HG02840 (cell line): ENCODE data around the gene LAMA3.

Experiments used
- ATAC-seq: cut with Tn5 transposase; IDR thresholded peaks from one replicate; pipeline ENCODE4 v1.9.1; 2021; ENCODE audit warnings: mild to moderate bottlenecking, moderate library complexity, moderate number of reproducible peaks; ENCODE audit not compliant: unreplicated experiment, low FRiP score

The LAMA3 gene

DNA sequence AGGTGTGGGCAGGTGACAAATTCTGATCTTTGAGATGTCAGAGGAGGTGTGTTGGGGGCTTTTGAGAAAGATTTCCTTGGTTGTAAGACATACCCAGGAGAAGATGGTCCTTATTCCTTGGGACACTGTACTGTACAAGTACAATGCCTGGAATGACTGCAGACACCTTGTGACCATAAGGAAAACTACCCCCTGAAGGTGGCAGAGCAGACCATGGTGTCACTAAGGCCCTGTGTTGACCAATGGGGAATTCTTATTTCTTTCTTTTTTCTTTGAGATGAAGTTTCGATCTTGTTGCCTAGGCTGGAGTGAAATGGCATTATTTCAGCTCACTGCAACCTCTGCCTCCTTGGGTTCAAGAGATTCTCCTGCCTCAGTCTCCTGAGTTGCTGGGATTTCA lies 22.1 kb upstream of the LAMA3 start:
- no peak for ATAC-seq

DNA sequence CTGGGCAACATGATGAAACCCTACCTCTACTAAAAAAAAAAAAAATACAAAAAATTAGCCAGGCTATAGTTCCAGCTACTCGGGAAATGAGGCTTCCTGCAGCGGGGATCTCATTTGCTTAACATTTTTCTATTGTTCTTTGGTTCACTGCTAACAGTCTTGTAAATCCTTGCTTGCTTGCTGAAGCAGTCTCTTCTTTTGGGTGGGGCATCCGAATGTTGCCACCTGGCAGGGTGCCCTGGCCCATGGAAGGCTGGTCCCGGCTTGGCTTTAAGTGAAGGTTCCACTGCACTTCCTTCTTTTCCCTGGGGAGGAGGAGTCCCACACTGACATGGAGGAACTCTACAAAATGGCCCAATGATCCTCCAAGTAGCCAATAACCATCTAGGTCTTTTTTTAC lies 20.5 kb upstream of the LAMA3 start:
- ATAC-seq, result no peak

DNA sequence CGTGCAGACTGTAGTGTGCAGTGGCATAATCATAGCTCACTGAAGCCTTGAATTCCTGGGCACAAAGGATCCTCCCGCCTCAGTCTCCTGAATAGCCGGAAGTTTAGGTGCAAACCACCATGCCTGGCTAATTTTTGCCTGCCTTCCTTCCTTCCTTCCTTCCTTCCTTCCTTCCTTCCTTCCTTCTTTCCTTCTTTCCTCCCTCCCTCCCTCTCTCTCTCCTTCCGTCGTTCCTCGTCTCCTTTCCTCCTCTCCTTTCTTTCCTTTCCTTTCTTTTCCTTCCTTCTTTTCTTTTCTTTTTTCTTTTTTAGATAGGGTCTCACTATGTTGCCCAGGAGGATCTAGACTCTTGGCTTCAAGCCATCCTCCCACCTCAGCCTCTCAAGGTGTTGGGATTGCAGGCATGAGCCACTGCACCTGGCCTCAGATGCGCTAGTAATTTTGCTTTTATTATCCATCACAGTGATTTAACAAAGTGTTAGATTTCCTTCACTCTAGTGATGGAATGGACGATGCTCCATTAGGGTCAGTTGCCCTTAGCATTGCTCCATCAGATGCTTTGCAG lies 20.0 kb upstream of the LAMA3 start:
- ATAC-seq, result no peak

DNA sequence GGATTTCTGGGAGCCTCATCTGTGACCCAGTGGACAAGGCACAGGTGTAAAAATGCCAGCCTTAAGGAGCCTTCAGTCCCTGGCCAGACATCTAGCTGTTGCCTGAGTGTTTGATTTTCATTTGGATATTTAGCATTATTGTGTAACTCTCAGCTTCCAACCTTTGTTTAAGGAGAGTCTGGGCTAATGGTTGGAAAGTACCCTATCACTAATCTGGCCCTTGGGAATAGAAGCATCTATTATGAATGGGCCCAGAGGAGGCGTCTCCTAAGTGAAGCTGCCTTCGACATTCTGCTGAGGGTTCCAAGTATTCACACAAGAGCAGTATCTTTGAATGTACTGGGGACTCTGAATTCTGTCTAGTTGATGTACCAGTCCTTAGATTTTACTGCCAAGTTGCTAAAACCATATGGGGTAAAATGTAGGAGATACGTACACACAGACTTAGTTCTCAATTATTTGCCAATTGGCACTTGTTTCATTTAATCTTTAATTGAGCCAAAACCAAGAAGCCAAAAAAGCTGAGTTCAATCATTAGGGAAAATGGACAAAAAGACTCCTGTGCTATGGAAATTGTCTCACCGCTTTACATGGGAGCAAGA lies 19.3 kb upstream of the LAMA3 start:
- ATAC-seq, result no peak

DNA sequence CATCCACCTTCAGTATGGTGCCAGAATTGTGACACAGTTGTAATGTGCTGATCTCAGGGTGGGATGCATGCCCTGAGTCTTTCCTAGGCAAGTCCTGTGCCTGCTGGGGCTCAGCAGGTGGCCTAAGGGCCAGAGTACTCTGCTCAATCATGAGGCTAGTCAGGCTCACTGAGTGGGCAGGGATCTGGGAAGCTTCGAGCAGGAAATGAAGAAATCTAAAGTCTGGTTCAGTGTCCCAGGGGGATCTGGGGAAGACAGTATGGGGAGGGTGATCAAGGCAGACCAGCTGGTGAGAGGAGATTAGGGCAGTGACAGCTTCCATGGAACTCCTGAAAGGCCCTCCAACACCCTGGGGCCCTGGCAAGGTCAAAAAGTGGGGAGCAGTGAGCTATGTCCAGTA lies 17.7 kb upstream of the LAMA3 start:
- no peak for ATAC-seq

DNA sequence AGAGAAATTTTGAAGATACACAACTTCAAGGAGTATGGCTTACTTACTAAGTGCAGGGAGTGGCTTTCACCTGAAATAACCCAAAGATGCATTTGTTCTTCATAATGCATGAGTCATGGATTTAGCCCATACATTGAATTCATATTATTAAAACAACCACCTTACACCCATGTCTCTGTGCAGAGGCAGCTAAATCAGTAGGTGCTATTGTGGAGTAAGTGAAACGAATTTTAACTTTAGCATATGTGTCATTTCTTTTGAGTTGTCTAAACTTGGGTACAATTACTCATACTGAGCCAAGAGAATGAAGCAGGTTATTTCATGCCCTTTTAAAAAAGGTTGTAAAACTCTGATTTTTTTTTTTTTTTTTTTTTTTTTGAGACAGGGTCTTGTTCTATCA lies 15.5 kb upstream of the LAMA3 start:
- no peak for ATAC-seq

DNA sequence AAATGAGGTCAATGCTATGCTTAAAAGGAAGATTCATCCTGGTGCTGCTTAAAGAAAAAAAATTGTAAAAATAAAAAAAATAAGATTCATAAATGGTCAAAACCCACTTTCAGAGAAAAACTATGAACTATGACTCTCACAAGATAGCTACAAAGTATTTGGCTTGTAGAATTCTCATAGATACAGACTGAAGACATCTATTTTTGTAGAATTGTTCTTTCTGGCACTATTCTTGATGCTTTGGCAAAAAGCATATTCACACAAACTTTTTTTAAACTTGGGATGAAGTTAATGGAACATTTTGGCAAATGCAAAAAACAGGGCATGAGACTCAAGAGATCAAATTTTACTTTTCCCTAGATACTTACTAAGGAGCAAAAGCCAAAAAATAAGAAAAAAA lies 14.0 kb upstream of the LAMA3 start:
- no peak for ATAC-seq

DNA sequence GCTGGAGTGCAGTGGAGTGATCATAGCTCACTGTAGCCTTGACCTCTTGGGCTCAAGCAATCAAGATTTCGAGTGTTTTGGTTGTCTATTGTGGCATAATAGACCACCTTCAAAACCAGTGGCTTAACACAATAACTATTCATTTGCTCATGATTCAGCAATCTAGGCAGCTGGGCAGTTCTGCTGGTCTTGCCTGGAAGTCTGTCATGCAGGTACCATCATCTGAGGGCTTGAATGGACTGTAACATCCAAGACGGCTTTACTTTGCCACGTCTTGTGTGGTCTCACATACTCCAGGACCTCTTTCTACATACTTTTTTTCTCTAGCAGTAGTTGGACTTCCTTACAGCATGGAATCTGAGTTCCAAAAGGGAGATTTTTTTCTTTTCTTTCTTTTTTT lies 13.4 kb upstream of the LAMA3 start:
- no peak for ATAC-seq

DNA sequence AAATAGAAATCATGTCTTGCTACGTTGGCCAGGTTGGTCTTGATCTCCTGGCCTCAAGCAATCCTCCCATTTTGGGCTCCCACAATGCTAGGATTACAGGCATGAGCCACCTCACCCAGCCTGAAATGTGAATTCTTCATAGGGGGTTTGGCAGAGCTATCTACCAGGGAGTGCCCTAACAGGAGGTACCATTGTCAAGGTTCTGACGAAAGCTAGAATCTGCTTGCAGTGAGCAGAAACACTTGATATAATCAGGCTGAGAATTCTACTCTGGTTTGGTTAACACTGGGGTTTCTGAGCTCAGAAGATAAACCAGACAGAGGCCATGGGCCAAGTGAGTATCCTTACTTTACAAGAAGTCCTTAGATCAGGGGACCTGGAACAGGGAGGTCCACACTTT lies 7.2 kb upstream of the LAMA3 start:
- no peak for ATAC-seq

DNA sequence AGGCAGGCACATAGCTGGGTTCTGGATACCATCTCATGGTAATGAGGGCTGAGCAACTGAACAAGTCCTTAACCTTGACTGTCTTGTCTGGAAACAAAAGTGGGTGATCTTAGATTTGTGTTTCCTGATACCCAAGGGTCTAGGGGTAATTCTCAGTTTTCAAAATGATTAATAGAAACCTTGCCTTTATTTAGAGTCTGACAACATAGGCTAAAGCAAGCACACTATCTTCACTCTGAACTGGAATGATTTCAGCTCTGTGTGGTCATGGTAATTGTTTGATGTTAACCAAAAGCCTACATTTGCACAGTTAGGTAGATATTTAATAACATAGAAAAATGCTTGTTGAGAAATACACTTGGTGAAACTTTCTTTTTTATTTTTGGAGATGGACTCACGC lies 6.8 kb upstream of the LAMA3 start:
- ATAC-seq, result no peak

DNA sequence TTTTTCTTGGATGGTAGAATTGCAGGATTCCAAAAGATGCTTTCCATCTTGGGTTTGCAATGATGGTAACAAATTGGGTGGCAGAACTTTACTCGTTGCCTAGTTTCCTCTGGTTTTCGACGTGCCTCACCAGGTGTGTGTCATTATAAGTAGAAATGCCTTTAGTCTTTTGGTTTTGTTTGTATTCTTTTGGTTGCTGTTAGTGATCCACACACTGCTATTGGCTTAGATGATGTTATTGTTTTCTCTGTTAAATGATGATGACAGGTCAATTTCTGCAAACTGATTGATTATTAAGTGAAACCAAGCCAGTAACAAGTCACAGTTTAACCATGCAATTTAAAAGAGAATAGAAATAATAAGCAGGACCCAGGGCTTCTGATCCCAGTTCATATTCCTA lies 6.1 kb upstream of the LAMA3 start:
- no peak for ATAC-seq

DNA sequence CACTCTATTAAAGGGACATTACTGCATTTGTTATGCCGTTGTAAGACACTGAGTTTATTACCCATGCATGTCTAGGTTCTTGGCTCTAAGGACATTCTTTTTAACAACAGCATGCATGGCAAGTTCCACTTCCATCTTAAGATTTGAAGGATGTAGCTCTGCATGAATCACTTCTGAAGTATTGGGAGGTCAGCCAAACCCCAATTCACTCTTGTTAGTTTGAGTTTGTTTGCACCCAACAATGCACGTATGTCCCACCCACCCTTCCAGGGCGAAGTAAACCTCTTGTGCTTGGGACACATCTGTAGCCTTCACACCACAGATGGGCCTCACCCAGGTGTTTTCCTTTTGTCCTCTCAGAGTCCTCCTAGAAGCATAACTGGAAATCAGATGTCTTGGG lies 5.6 kb upstream of the LAMA3 start:
- no peak for ATAC-seq

DNA sequence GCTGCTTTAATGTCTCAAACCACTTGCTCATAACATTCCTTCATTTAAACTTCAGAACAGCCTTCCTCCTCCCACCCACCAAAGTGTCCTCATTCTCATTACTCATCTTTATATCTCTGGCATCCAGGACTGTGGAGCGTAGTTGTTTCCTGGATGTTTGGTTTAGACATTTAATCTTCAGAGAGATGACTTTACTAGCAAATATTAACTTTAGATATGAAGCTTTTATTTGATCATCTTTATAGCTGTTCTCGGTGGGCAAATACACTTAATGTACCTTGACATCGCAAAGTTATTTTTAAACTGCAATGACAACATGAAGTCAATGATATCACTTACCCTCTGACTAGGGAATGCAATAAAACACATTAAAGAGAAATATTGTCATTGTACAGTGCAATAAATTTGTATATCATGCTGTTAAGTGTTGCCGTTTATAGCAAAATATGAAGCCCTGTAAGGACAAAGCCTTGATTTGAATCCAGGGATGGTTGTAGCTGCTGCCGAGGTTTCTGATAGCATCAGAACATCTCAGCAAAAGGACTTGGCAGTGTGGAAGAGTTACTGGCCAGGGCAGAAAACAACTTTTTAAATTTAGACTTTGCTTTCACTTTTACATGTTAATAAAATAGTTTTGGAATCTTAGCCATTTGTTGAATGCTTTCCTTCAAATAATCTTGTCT lies 4.6 kb upstream of the LAMA3 start:
- no peak for ATAC-seq

DNA sequence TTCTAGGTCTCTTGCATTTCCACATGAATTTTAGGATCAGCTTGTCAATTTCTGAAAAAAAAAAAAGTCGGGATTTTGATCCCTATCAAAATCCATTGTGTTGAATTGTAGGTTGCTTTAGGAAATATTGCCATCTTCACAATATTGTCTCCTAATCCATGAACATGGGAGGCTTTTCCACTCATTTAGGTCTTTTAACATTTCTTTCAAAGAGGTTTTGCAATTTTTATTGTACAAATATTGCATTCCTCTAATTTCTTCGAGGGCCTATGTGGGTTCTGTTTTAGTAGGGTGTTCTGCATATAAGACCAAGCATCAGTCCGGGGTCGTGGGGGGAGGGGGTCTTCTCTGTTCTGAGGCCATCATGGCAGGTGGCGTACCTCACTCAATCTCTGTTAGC lies 725 bp upstream of the LAMA3 start:
- no peak for ATAC-seq

DNA sequence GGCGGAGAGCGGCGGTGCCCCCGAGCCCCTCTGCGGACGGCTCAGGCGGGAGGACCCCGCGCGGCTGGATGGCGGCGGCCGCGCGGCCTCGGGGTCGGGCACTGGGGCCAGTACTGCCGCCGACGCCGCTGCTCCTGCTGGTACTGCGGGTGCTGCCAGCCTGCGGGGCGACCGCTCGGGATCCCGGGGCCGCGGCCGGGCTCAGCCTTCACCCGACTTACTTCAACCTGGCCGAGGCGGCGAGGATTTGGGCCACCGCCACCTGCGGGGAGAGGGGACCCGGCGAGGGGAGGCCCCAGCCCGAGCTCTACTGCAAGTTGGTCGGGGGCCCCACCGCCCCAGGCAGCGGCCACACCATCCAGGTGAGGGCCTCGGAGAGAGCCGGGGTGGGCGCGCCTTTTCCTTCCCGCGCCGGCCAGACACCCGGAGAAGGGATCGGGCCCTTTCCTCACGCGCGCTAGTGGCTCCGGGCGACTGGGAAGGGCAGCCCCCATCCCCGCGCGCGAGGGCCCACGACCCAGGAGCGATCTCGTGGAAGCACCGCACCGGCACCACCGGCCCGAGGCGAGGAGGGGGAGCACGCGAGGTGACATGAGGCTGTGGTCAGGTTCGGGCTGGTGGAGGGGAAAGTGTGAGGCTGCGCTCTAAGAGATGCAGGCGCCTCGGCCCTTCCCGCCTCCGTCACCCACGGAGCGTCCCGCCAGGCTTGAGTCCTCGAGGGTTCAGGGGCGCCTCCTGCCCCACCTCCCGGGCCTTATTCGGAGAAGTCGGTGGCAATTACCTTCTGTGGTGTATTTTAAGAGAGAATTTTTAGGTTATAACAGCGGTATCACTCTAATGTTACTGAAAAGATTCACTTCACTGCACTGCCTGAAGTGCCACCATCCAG lies 607 bp downstream of the LAMA3 start:
- ATAC-seq, result no peak

DNA sequence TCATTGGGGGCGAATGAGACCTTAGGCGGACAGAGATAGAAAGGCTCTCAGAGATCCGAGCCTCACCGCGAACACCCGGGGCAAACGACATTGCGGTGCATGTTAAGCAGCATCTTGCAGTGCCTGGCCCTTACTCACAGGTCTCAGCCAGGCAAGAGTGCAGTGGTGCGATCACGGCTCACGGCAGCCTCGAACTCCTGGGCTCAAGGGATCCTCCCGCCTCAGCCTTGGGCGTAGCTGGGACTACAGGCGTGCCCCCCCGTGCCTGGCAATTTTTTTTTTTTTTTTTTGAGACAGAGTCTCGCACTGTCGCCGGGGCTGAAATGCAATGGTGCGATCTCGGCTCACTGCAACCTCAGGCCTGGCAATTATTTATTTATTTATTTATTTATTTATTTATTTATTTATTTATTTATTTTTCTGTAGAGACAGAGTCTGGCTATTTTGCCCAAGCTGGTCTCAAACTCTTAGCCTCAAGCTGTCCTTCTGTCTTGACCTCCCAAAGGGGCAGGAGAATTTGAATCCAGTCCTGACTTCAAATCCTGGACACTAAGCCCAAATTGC lies 1.3 kb downstream of the LAMA3 start:
- no peak for ATAC-seq

DNA sequence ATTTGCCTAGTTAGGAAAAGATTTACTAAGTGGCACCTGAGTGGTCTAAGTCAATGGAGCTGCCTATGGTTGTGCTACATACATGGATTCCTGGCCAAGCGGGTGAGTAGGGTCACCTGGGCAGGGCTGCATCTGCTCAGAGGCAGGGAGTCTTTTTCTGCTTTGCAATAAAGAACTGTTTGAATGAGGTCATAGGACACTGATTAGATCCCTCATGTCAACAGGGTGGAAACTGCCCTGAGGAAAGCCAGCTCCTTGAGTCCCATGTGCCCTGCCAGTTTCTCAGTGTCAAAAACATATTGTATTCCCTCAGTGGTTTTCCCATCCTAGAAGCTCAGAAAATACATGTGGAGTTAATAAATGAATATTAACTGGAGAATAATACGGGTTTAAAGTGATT lies 4.6 kb downstream of the LAMA3 start:
- no peak for ATAC-seq

DNA sequence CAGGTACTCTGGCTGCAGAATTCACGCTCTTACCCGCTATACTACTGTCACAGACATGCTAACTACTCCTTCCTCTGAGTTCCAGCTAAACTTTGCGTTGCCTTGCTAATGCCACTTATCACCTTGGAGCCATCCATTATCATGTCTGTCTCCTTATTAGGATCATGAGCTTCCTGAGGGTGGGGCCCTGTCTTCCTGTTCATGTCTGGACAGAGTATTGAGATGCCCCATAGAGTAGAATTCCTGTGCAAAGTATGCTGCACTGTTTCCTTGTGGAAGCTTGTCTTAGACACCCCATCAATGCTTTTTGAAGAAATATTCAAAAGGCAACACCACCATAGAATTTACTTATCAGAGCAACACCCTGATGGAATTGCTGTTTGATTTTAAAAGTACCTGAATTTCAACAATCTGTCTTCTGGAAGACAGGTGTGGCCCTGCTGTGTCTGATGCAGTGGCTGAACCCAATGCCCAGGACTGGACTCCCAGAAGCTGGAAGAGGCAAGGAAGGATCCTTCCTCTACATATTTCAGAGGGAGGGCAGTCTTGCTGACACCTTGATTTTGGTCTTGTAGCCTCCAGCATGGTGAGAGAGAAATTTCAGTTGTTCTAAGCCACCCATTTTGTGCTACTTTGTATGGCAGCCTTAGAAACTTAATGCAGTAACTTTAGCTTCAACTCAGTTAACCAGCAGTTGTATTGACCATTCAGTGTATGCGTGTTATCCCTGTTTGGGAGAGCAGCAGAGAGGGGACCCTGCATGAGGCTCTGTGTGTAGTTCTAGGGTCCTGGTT lies 5.6 kb downstream of the LAMA3 start:
- ATAC-seq, result no peak

DNA sequence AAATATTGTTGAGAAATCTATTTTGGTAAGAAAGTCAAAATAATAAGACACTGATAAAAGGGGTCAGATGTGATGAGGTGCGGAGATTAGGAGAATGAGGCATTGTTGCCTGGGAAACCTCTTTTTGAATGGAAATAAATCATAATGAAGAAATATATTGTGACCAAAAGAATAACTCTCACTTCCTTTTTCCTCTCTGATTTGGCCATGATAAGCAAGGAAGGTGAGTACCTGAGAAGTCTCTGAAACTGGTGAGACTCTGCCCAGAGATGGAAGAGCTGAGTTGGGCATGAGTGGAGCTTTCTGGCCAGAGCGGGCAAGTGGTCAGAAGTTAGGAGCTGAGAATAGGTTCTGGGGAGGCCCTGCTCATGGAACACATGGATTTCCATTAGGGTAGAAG lies 11.8 kb downstream of the LAMA3 start:
- no peak for ATAC-seq

DNA sequence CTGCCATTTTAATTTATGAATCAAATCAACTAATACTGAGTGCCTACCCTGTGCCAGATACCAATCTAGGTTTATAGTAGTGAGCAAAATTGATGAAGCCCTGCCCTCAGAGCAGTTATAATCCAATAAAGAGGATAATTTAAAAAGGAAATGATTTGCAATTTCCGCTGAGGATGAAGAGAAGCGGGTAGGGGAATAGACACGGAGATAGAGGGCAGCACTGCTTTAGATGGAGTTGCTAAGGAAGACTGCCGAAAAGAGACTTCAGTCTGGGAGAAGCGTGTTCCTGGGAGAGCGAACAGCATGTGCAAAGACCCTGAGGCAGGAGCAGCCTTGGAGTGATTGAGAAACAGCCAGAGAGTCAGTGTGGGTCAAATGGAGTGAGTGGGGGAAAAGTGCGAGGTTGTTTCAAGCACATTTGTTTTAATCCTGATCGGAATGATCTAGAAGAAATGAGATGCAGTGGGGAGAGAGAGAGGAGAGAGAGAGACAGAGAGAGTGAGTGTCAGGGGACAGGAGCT lies 12.4 kb downstream of the LAMA3 start:
- no peak for ATAC-seq
